Liver (tissue), 3 donors: ENCODE data around the gene ATF7IP.

ENCODE experiments used
- ATF3 ChIP-seq: IDR thresholded peaks from 2 replicates; pipeline ENCODE4 v1.6.1; 2016; ENCODE audit warnings: antibody characterized with exemption
- CTCF ChIP-seq: fragments of 150-350 bp; IDR thresholded peaks from 2 replicates; pipeline ENCODE4 v1.5.1; 2017; ENCODE audit warnings: improper control_type of control experiment, low read depth, low read length; ENCODE audit not compliant: missing input control
- FOXA1 ChIP-seq: IDR thresholded peaks from 2 replicates; pipeline ENCODE4 v1.6.1; 2016; ENCODE audit warnings: antibody characterized with exemption
- JUND ChIP-seq, 2 donors: IDR thresholded peaks; 2 replicates each; pipeline ENCODE4 v1.6.1; 2016; ENCODE audit warnings: antibody characterized with exemption in 2 of 2
- MAX ChIP-seq: IDR thresholded peaks from 2 replicates; pipeline ENCODE4 v1.6.1; 2016; ENCODE audit warnings: antibody characterized with exemption
- RAD21 ChIP-seq, 2 donors: IDR thresholded peaks; 2 replicates each; pipeline ENCODE4 v1.6.1; 2016; ENCODE audit warnings: antibody characterized with exemption in 2 of 2, mild to moderate bottlenecking in 2 of 2
- REST ChIP-seq: IDR thresholded peaks from 2 replicates; pipeline ENCODE4 v1.6.1; 2016; ENCODE audit warnings: antibody characterized with exemption, mild to moderate bottlenecking
- RXRA ChIP-seq, 2 donors: IDR thresholded peaks; 2 replicates each; pipeline ENCODE4 v1.6.1; 2017 to 2018; ENCODE audit warnings: antibody characterized with exemption in 2 of 2, mild to moderate bottlenecking in 1 of 2
- SP1 ChIP-seq: IDR thresholded peaks from 2 replicates; pipeline ENCODE4 v1.6.1; 2018; ENCODE audit warnings: antibody characterized with exemption, mild to moderate bottlenecking
- YY1 ChIP-seq: IDR thresholded peaks from 2 replicates; pipeline ENCODE4 v1.6.1; 2016; ENCODE audit warnings: antibody characterized with exemption, mild to moderate bottlenecking
- ZBTB33 ChIP-seq: IDR thresholded peaks from 2 replicates; pipeline ENCODE4 v1.6.1; 2016; ENCODE audit warnings: antibody characterized with exemption
- donor health status: healthy.
- donor health status: healthy.

GRCh38 chr12:14365294-14366208 is at the start of gene ATF7IP:
- TF ChIP-seq CTCF = no peak
- peak in 1 of 2 donors; percentile 26 for TF ChIP-seq RXRA (IDR thresholded peaks at IDR 0.05)
- TF ChIP-seq MAX = peak; percentile 55
- peak; percentile 97 for TF ChIP-seq YY1
- peak in 1 of 2 donors; percentile 22 for TF ChIP-seq JUND (IDR thresholded peaks at IDR 0.05)
- peak; percentile 70 to 72 for TF ChIP-seq RAD21 (IDR thresholded peaks at IDR 0.05)
- TF ChIP-seq FOXA1 = peak; percentile 21
- peak; percentile 72 for TF ChIP-seq SP1
- no peak for TF ChIP-seq ATF3
- TF ChIP-seq ZBTB33 = peak; percentile 9
- TF ChIP-seq REST = peak; percentile 69
